HepG2 (cell line): ENCODE data around the gene ADGRF1. TPM values are rescaled to one million over a fixed set of nuclear protein-coding genes. Genes with fewer than 3 reads are reported as not detected.

Experiments
- ATAC-seq: fragments of 200-7000 bp; cut with Tn5 transposase; 3 replicates; pipeline ENCODE4 v1.9.1; 2020; ENCODE audit warnings: mild to moderate bottlenecking, moderate library complexity
- BruUV-seq: library from RNA; stranded (reverse); fragments of 400-500 nt; replicated peaks from 2 replicates; lab custom pipeline; 2021; lab: Mats Ljungman, UMichigan
- CTCF ChIA-PET: fragments of 300-600 bp; formaldehyde crosslinking; extraction: SDS; loops from one replicate; lab custom pipeline; 2021; ENCODE audit warnings: low total read pairs, inconsistent platforms, low intra/inter-chr PET ratio; lab: Yijun Ruan, JAX
- POLR2A ChIA-PET: fragments of 350-600 bp; sonication (Branson Sonifier 250); formaldehyde crosslinking; loops from one replicate; lab custom pipeline; 2020; ENCODE audit warnings: antibody characterized with exemption, inconsistent platforms; lab: Yijun Ruan, JAX
- DNase-seq: peaks from one replicate; pipeline ENCODE4 v3.0.0-alpha.2; 2015; ENCODE audit warnings: low spot score
- FAIRE-seq: peaks from 3 replicates; lab custom pipeline; 2011; peaks lifted over from hg19 to GRCh38; lab: Jason Lieb, UNC
- H2AFZ ChIP-seq: one replicate; pipeline ENCODE4 v1.6.1; 2011; ENCODE audit warnings: low read length, inconsistent platforms
- H3K27ac ChIP-seq: fragments of 300-600 bp; 3 replicates; pipeline ENCODE4 v1.8.0; 2011; ENCODE audit warnings: mixed run types, mild to moderate bottlenecking, mixed read lengths, low read length, inconsistent platforms; ENCODE audit not compliant: insufficient read depth; ENCODE audit errors: extremely low read length
- H3K27me3 ChIP-seq, 2 experiments: fragments of 200-600 bp in 1 of 2; 2 replicates in 1 of 2; 3 replicates in 1 of 2; pipeline versions ENCODE4 v1.6.0 to v1.8.0; 2011; ENCODE audit warnings: low read length in 2 of 2, mild to moderate bottlenecking in 2 of 2, moderate library complexity in 2 of 2, inconsistent platforms in 1 of 2; ENCODE audit not compliant: insufficient read depth in 2 of 2, control insufficient read depth in 1 of 2
- H3K36me3 ChIP-seq, 2 experiments: fragments of 200-600 bp in 1 of 2; replicated peaks in 1 of 2; 2 replicates in 1 of 2; 3 replicates in 1 of 2; pipeline versions ENCODE4 v1.5.1 to v1.8.0; 2011; ENCODE audit warnings: low read length in 2 of 2, inconsistent platforms in 1 of 2; ENCODE audit not compliant: insufficient read depth in 2 of 2, control insufficient read depth in 1 of 2
- H3K4me1 ChIP-seq: 2 replicates; pipeline ENCODE4 v1.5.1; 2012; ENCODE audit warnings: low read length, inconsistent platforms; ENCODE audit not compliant: insufficient read depth
- H3K4me2 ChIP-seq: 2 replicates; pipeline ENCODE4 v1.6.0; 2011; ENCODE audit warnings: low read depth, low read length, inconsistent platforms
- H3K4me3 ChIP-seq, 3 experiments: fragments of 200-600 bp in 1 of 3; sonication (generic), shearing (Covaris generic) in 1 of 3; replicated peaks in 1 of 3; 2 replicates each; pipeline ENCODE4 v1.5.1; 2011 to 2016; ENCODE audit warnings: low read length in 3 of 3, inconsistent platforms in 2 of 3, low read depth in 2 of 3, mild to moderate bottlenecking in 2 of 3, control low read depth in 1 of 3, mixed read lengths in 1 of 3; ENCODE audit not compliant: insufficient read depth in 1 of 3
- H3K79me2 ChIP-seq: one replicate; pipeline ENCODE4 v1.6.1; 2011; ENCODE audit warnings: low read length, inconsistent platforms; ENCODE audit not compliant: insufficient read depth
- H3K9ac ChIP-seq: 2 replicates; pipeline ENCODE4 v1.6.0; 2011; ENCODE audit warnings: mild to moderate bottlenecking, low read depth, low read length, inconsistent platforms; ENCODE audit not compliant: insufficient read depth
- H3K9me3 ChIP-seq: 2 replicates; pipeline ENCODE4 v1.5.1; 2012; ENCODE audit warnings: mild to moderate bottlenecking, low read length
- H4K20me1 ChIP-seq: 2 replicates; pipeline ENCODE4 v1.6.0; 2011; ENCODE audit warnings: inconsistent platforms, mild to moderate bottlenecking, low read length, moderate library complexity; ENCODE audit not compliant: insufficient read depth
- HOXA5 ChIP-seq: sonication (generic); formaldehyde crosslinking; IDR thresholded peaks from 2 replicates; pipeline ENCODE4 v1.4.0; 2020; ENCODE audit warnings: missing genetic modification reagents
- PBX2 ChIP-seq: IDR thresholded peaks from 2 replicates; pipeline ENCODE4 v1.6.1; 2016; ENCODE audit warnings: control low read depth
- SAFB2 ChIP-seq: sonication (generic); formaldehyde crosslinking; IDR thresholded peaks from 2 replicates; pipeline ENCODE4 v1.5.1; 2020; ENCODE audit warnings: missing genetic modification reagents, low read depth, mild to moderate bottlenecking, borderline replicate concordance
- ZBTB21 ChIP-seq: sonication (generic); formaldehyde crosslinking; IDR thresholded peaks from 2 replicates; pipeline ENCODE4 v1.4.0; 2020; ENCODE audit warnings: missing genetic modification reagents
- ZBTB38 ChIP-seq: sonication (generic); formaldehyde crosslinking; IDR thresholded peaks from 2 replicates; pipeline ENCODE4 v1.5.1; 2020; ENCODE audit warnings: mild to moderate bottlenecking, missing genetic modification reagents
- ZNF296 ChIP-seq: sonication (generic); formaldehyde crosslinking; conservative IDR thresholded peaks from 2 replicates; pipeline ENCODE4 v1.5.0; 2020; ENCODE audit warnings: mild to moderate bottlenecking, missing genetic modification reagents
- ZNF589 ChIP-seq: sonication (generic); formaldehyde crosslinking; conservative IDR thresholded peaks from 2 replicates; pipeline ENCODE4 v1.8.0; 2022; ENCODE audit warnings: mild to moderate bottlenecking, moderate library complexity, missing genetic modification reagents
- ZNF780A ChIP-seq: sonication (generic); formaldehyde crosslinking; IDR thresholded peaks from 2 replicates; pipeline ENCODE4 v1.8.0; 2022; ENCODE audit warnings: mild to moderate bottlenecking, missing genetic modification reagents, moderate library complexity
- ZNF792 ChIP-seq: IDR thresholded peaks from 2 replicates; pipeline ENCODE4 v1.6.1; 2016
- ZSCAN5A ChIP-seq: sonication (generic); formaldehyde crosslinking; IDR thresholded peaks from 2 replicates; pipeline ENCODE4 v1.8.0; 2022; ENCODE audit warnings: mild to moderate bottlenecking, missing genetic modification reagents, borderline replicate concordance
- WGBS: methylation state at CpG from one replicate; pipeline ENCODE4 v1.1.6; 2017; ENCODE audit warnings: low lambda C conversion rate; 5-methylcytosine and 5-hydroxymethylcytosine counted together
- in situ Hi-C: cut with HindIII; loops from 2 replicates; pipeline ENCODE4 v1.10.0; 2017; ENCODE audit warnings: low pct_unique_long_range_greater_than_20kb; ENCODE audit not compliant: extremely low pct_ligation_motif_present
- intact Hi-C: fragments of 100-400 bp; cut with micrococcal nuclease; formaldehyde crosslinking; loops from one replicate; pipeline ENCODE4 v1.10.0; 2022; ENCODE audit not compliant: unreplicated experiment
- polyA plus RNA-seq, 8 experiments: library from polyadenylated mRNA; depleted of rRNA in 3 of 8; stranded (reverse) in 7 of 8; unstranded in 1 of 8; fragments of >200 nt; fragmentation: Illumina TruSeq in 4 of 8; extraction: Trizol in 4 of 8; gene quantifications; 2 replicates each; pipeline versions ENCODE4 v1.2.1 to v1.2.3, GENCODE V29; 2011 to 2016; ENCODE audit warnings: low read depth in 4 of 8, missing spikeins in 1 of 8, mixed read lengths in 1 of 8; ENCODE audit not compliant: insufficient read depth in 1 of 8
- total RNA-seq, 5 experiments: library from RNA; depleted of rRNA; stranded (reverse); fragments of >200 nt; fragmentation: Illumina TruSeq; extraction: Trizol; gene quantifications; 2 replicates each; pipeline ENCODE4 v1.2.3, GENCODE V29; 2016; ENCODE audit warnings: low read depth in 1 of 5

ADGRF1 gene
- total and polyA plus RNA-seq, 2 of the 13 experiments (the other 11 are each of a cell fraction or from before 2014, with no cell fraction given): not detected

- Histone ChIP-seq H3K4me3 (no peak overlapping the region), H3K4me1 (peaks cover 60% of the 10 kb centered on the region), H3K27me3 (no peaks in the 10 kb centered on the region), H3K27ac (no peak overlapping the region), H3K36me3 (no peaks in the 10 kb centered on the region), H3K4me2 (no peak overlapping the region), H3K9ac (no peak overlapping the region), H4K20me1 (no peaks in the 10 kb centered on the region), H3K79me2 (no peaks in the 10 kb centered on the region), H3K9me3 (no peaks in the 10 kb centered on the region), H2AFZ (no peak overlapping the region)
- CTCF ChIA-PET: no interaction called here
- no peak for DNase-seq
- 91% methylated on average over 1 of the region's 1 CpG for WGBS
- intact Hi-C loops (no loop called here), in situ Hi-C loops (no loop called here)
- POLR2A ChIA-PET: interaction anchor here (2.2 kb wide), 1 partner anchor 10 kb away, joined by 33 read pairs; no protein-coding TSS in a partner anchor
- no peak for ATAC-seq
- no TSS peak for BruUV-seq
- no peak for FAIRE-seq
- TF ChIP-seq SAFB2 (CRISPR knock-in tag): no peak
- TF ChIP-seq ZSCAN5A (CRISPR knock-in tag): no peak
- no peak for TF ChIP-seq PBX2 (CRISPR knock-in tag)
- no peak for TF ChIP-seq ZNF589 (CRISPR knock-in tag)
- TF ChIP-seq HOXA5 (CRISPR knock-in tag): no peak
- TF ChIP-seq ZNF780A (CRISPR knock-in tag): no peak
- TF ChIP-seq ZBTB21 (CRISPR knock-in tag): no peak
- no peak for TF ChIP-seq ZNF792 (CRISPR knock-in tag)
- TF ChIP-seq ZBTB38: no peak
- no peak for TF ChIP-seq ZNF296
Measured at GRCh38 chr6:47071681-47072080, 29.5 kb upstream of the ADGRF1 start.
